ENCODE data around the gene ITGB1.
A peak's percentile ranks its signal among the peaks of the same experiment; 100 is the strongest.

Gene ITGB1

DNA sequence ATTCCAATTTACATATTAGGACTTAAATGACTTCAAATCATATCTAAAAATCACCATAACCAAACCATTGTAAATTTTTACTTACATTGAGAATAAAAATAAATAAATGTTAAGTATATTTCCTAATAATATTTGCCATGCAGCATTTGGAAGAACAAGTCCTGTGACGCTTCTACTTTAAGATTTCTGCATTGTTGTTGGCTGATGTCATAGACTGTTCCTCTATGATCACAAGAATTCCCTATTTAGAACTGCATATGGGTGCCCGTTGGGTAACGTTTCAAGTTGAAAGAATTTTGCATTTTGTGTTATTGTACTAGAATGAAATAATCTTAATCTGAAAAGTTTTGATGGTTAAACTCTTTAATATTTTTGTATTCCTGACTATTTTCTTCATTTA is 5.1 kb upstream of the ITGB1 start:
- TF ChIP-seq CTCF (IDR thresholded peaks at IDR 0.05) = no peak
- Mint-ChIP-seq H3K4me3 (no peak overlapping the region), H3K4me1 (peaks cover 43% of the 10 kb centered on the region), H3K27ac (no peak overlapping the region), H3K27me3 (ENCODE audit: low read depth, poor library complexity) (no peaks in the 10 kb centered on the region), H3K36me3 (ENCODE audit: low read depth) (peaks cover 12% of the 10 kb centered on the region), H3K9me3 (peaks cover 15% of the 10 kb centered on the region)
- no peak for DNase-seq

DNA sequence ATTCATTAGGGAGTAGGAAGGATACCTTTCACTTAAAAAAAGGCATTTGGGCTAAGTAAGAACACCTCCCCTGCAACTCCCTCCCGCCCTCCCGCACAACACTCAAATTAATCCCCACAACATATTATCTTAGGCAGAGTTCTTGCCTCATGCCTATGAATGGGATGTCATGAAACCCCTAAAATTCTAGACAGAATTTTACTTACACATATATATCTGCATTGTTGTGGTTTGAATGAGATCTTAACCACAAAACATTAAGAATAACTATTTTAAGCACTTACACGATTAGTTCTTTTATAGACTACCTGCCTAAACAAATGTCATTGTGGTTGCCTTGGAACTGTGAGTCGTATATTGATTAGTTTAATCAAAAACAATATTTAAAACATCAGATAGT is 4.5 kb upstream of the ITGB1 start:
- H3K36me3 Mint-ChIP-seq (ENCODE audit: low read depth) = peaks cover 12% of the 10 kb centered on the region
- TF ChIP-seq CTCF (IDR thresholded peaks at IDR 0.05) = no peak

GRCh38 chr10:32961895-32962369 is 3.9 kb upstream of the ITGB1 start:
- TF ChIP-seq CTCF (IDR thresholded peaks at IDR 0.05) = no peak
- Mint-ChIP-seq H3K27ac (no peak overlapping the region), H3K9me3 (peaks cover 10% of the 10 kb centered on the region), H3K4me1 (peaks cover 43% of the 10 kb centered on the region), H3K36me3 (ENCODE audit: low read depth) (peaks cover 12% of the 10 kb centered on the region), H3K4me3 (no peak overlapping the region), H3K27me3 (ENCODE audit: low read depth, poor library complexity) (no peaks in the 10 kb centered on the region)
- no peak for DNase-seq

More for the DNA sequence above, 4.5 kb upstream of the ITGB1 start:
- DNase-seq = no peak
- H3K27me3 Mint-ChIP-seq (ENCODE audit: low read depth, poor library complexity) = no peaks in the 10 kb centered on the region
- peaks cover 43% of the 10 kb centered on the region for H3K4me1 Mint-ChIP-seq
- H3K4me3 Mint-ChIP-seq = no peak overlapping the region
- H3K9me3 Mint-ChIP-seq = peaks cover 15% of the 10 kb centered on the region
- no peak overlapping the region for H3K27ac Mint-ChIP-seq

DNA sequence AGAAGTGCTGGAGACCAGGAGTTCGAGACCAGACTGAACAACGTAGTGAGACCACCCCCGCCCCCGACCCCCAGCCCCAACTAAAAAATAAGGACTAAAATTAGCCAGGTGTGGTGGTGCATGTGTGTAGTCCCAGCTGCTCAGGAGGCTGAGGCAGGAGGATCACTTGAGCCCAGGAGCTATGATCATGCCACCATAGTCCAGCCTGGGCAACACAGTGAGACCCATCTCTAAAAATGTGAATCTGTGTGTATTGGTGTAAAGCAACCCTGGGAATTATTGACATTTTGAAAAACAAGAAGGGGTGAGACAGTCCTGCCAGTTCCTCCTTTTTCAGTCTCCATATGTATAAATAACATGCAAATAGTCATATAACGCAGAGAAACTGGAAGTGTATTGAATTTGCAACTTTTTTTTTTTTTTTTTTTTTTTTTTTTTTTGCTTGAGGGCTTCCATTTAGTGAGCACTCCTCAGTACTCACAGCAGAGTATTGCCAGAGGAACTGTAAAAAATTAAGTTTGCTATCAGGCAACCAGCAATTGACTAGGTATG is 3.4 kb upstream of the ITGB1 start:
- Mint-ChIP-seq H3K9me3 (peaks cover 8% of the 10 kb centered on the region), H3K27ac (no peak overlapping the region), H3K4me3 (no peak overlapping the region), H3K36me3 (ENCODE audit: low read depth) (peaks cover 9% of the 10 kb centered on the region), H3K4me1 (peaks cover 47% of the 10 kb centered on the region), H3K27me3 (ENCODE audit: low read depth, poor library complexity) (no peaks in the 10 kb centered on the region)
- no peak for DNase-seq
- TF ChIP-seq CTCF (IDR thresholded peaks at IDR 0.05) = no peak

DNA sequence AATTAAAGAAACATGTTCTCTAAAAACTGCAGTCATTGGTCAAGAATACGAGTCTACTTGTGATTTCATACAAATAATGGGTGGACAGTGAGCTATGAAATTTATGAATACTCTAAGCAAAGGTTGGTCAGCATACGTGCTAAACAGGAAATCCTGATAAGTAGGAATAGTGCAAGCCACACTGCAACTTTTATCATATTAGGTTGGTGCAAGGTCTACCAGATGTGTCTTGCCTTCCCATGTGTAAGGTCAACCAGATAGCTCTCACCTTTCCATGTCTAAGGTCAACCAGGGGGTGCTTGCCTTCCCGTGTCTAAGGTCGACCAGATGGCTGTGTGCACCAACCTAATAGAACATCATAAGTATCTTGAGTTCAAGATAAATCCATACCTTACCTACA is 2.0 kb upstream of the ITGB1 start:
- H3K27me3 Mint-ChIP-seq (ENCODE audit: low read depth, poor library complexity) = no peaks in the 10 kb centered on the region
- H3K4me3 Mint-ChIP-seq = peak overlapping the region; percentile 95
- no peaks in the 10 kb centered on the region for H3K9me3 Mint-ChIP-seq
- TF ChIP-seq CTCF (IDR thresholded peaks at IDR 0.05) = no peak
- H3K36me3 Mint-ChIP-seq (ENCODE audit: low read depth) = no peaks in the 10 kb centered on the region
- peaks cover 61% of the 10 kb centered on the region for H3K4me1 Mint-ChIP-seq
- no peak for DNase-seq
- peak overlapping the region; percentile 20 for H3K27ac Mint-ChIP-seq
